ENCODE results near the gene CCDC12.

DNA sequence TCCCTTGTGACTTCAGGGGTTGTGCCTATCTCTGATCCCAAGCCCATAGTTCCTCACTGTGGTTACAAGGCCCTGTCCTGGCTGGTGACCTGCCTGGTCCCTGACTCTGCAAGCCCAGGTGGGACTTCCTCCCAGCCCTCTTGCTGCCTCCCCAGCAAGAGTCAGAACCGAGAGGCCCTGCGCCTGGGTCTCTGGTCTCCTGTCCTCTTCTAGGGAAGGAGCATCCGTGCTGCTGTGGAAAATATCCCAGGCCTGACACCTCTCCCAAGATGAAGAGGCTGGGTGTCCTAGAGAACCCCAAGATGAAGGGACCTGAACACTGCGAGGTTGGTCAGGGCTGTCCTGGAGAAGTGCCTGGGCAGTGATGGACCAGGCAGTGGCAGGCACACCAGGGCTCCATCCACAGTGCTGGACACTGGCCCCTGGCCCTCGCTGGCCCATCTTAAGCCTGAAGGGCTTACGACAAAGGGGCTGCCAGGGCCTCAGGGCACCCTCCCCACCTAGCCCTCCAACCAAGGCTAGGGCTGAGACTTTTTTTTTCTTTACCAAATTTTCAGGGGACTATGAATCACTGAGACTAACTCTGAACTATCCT, 66.3 kb downstream of the CCDC12 start:
- TF ChIP-seq, protein P1, sequence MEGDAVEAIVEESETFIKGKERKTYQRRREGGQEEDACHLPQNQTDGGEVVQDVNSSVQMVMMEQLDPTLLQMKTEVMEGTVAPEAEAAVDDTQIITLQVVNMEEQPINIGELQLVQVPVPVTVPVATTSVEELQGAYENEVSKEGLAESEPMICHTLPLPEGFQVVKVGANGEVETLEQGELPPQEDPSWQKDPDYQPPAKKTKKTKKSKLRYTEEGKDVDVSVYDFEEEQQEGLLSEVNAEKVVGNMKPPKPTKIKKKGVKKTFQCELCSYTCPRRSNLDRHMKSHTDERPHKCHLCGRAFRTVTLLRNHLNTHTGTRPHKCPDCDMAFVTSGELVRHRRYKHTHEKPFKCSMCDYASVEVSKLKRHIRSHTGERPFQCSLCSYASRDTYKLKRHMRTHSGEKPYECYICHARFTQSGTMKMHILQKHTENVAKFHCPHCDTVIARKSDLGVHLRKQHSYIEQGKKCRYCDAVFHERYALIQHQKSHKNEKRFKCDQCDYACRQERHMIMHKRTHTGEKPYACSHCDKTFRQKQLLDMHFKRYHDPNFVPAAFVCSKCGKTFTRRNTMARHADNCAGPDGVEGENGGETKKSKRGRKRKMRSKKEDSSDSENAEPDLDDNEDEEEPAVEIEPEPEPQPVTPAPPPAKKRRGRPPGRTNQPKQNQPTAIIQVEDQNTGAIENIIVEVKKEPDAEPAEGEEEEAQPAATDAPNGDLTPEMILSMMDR (IDR thresholded peaks at IDR 0.05) = no peak
- TF ChIP-seq POLR2A (IDR thresholded peaks at IDR 0.05) = no peak
